ENCODE results near the gene CPTP.

- TF ChIP-seq CTCF (IDR thresholded peaks at IDR 0.05; ENCODE audit: low read depth, low read length, poor library complexity, severe bottlenecking) (no peak), EZH2phosphoT487 (IDR thresholded peaks at IDR 0.05; ENCODE audit: borderline replicate concordance, low read length) (no peak)
Measured at GRCh38 chr1:1345384-1345783, 20.8 kb downstream of the CPTP start.

All from DOHH2 (cell line).